Measurements from ENCODE around the gene NCAM1.

The NCAM1 gene

DNA sequence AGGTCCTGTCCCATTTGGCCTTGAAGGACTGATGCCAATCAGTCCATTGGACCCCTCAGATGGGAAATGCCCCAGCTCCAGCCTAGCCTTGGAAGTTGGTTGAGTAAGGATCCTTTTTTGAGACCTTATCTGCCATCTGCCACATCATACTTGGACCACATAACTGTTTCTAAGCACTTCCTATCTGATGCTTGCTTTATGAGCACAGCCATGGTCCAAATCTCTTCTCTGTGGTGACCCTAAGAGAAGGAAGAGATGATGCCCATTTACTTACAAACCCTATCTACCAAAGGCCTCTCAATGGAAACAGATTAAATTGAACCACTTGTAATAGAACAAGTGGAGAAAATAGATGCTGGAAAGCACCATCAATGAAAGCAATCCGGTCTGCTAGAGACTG is 299.3 kb downstream of the NCAM1 start:
- DNase-seq = no peak

DNA sequence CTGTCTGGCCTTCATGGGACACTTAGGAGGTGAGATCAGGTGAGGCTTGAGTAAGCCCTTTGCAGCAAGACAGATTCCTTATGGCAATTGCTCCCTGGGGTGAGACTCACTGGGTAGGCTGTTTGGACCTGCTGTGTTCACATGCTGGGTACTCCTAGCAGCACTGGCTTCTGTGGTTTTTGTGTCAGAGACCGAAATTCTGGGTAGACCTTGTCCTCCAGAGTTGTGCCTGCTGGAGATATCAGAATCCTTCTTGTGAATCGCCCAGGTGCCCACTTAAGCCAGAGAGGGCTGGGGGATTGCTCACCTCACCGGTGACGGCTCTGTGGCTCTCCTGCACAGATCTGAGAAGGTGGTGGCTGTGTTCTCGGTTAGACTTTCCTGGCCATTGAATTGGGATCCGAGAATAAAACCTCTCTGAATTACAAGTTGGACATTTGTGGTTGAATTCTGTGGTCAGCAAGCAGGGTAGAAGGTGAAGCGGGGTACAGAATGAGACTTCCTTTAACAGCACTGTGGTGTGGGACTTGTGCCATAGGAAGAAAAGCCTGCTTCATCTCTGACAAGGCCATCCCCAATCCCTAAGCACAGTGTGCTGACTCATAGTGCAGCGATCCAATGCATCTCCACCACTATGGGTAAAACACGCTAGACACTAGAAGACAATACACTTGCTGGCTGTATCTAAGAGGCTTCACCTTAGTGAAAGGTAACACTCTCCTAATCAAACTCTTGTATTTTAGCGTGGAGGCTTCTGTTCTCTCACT is 300.7 kb downstream of the NCAM1 start:
- no peak for DNase-seq

DNA sequence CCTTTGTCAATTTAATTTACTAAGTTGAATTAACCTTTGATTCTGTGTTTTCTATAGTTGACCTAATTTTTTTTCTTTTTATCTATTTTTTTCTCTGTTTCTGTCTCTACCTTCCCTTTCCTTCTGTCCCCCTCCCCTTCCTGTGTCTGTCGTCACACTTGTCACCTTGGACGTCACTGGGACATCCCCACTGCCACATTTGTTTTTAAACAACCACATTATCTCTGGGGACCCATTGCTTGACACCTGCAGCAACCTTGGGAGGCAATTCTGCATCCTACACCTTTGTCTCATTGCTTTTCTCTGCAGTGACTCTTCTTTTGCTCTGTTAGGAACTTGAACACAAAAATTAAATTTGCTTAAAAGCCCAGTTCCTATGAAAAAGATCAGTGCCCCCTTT is 301.4 kb downstream of the NCAM1 start:
- DNase-seq = no peak

DNA sequence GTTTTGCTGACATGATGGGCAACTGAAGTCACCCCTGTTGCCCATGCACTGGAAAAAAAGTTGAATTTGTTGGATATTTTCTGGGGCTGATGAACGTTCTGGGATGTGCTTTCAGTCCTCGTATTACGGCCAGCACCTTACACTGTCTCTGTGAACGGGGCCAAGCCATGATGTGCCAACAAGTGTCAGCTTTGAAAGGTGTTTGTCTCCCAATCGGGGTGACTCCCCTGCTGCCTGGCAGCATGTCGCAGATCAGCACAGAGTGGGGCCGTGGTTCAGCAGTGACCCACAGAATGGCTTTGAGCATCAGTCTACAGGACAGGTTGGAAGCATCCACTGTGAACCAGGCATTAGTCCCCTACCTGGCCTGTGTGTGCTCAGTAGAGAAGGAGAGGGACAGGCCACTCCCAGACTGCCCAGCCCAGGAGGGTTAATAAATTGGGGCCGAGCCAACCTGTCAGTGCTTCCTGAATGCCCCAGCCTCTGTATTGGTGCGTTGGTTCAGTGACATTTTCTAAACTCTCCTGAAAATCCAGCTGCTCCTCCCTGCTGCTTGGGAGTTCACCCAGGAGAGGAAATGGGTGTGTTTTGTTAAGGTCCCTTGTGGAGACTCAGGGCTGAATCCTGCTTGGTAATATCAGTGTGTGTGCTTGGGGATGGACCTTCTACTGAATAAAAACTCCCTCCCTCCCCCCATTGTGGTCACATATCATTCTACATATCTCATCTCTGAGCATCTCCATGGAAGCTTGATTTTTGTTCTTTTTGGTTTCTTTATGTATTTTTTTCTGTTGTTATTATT is 302.4 kb downstream of the NCAM1 start:
- DNase-seq = no peak

DNA sequence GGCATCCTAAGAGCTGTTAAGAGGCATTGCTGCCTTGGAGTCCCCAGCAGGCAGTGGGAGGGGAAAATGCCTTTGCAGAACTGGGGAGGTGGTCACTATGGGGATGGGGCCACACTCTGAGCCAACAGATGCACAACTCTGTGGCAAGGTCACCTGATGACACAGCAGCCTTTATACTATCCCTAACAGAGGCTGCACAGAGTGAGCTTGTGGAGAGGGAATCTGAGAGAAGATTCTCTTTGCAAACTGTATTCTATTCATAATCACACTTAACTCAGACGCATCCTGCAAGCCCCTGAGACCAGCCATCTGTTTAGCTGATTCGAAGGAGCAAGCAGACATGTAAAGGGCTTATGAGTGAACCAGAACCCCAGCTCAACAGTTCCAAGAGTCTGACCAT is 304.1 kb downstream of the NCAM1 start:
- DNase-seq = no peak

DNA sequence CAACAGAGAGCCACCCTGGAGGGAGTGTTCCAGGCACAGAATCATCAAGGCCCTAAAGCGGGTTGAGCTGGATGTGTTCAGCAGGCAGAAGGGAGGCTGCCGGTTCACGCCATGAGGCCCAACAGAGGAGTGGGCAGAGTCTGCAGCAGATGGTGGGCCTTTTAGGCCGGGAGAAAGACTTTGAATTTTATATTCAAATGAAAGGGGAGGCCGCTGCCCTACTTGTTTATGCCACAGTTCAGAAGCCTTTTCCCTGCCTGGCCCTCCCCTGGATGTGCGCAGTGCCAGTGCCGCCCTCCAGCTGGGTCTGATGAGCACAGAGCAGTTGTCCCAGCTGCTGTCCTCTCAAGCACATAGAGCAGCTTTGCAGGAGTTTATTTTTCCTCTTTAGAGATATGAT is 306.3 kb downstream of the NCAM1 start:
- no peak for DNase-seq

DNA sequence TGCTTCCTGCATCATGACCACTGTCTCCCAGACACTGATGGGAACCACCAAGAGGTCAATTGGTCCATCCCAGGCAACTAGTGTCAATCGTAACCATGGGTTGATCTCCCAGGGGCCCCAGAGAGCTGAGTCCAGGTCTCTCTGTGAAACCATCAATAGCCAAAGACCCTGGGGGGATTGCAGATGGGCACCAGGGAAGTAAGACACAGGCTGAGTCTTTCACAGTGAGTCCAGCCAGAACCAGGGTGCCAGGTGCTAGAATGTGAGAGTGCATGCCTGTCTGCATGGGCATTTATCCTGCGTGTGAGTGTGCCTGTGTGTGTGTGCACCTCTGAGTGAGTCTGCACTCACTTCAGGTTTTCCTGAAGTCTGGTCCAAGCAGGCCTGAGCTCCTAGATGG is 307.9 kb downstream of the NCAM1 start:
- no peak for DNase-seq

DNA sequence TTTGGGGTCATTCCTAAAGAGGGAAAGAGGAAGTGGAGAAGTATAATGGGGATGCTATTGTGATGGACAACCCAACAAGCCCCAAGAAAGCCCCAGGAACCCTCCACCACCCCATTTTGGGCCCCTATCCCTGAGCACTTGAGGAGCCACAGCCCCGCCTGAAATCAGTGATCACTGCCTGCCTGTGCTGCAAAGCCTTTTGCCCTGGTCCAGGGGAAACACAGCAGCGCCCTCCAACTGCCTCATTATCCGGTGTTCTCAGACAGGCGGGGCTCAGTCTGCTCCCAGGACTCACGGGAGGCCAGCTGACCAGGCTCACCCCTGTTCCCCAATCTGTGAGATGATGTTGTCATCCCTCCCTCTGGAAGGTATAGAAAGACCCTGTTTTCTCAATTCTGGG is 308.4 kb downstream of the NCAM1 start:
- no peak for DNase-seq

DNA sequence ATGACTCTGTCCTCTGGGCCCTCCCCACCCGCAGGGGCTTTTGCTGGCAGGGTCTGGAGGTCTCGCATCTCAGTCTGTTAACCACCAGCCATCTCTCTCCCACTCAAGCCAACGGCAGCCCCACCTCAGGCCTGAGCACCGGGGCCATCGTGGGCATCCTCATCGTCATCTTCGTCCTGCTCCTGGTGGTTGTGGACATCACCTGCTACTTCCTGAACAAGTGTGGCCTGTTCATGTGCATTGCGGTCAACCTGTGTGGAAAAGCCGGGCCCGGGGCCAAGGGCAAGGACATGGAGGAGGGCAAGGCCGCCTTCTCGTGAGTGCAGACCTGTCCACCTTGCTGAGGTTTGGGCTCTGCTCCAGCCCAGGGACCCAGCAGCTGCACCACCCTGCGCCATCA is 308.9 kb downstream of the NCAM1 start:
- DNase-seq = no peak

DNA sequence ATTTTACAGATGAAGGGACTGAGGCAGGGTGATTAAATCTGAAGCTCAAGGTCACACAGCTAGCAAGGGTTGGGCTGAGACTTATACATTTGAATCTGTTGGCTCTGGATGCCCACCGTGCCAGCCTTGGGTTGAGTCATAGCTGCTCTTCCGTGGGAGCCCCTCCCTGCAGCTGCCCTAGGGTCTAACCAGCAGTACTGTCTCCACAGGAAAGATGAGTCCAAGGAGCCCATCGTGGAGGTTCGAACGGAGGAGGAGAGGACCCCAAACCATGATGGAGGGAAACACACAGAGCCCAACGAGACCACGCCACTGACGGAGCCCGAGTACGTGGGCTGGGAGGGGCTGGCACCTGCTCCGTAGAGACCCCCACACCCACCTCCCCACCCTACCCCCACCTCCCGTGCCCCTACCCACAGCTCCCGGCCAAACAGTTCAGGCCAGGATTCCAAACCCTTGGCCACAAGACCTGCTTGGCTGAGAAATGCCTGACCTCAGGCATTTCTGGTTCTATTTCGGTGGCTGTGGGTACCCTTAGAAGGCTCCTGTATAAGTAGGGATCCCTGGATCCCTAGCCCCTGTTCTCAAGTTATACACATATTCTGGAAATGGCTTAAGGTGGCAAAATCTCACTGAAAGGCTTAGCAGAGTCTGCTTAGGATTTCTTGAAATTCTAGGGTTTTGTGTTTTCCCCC is 310.5 kb downstream of the NCAM1 start:
- no peak for DNase-seq

DNA sequence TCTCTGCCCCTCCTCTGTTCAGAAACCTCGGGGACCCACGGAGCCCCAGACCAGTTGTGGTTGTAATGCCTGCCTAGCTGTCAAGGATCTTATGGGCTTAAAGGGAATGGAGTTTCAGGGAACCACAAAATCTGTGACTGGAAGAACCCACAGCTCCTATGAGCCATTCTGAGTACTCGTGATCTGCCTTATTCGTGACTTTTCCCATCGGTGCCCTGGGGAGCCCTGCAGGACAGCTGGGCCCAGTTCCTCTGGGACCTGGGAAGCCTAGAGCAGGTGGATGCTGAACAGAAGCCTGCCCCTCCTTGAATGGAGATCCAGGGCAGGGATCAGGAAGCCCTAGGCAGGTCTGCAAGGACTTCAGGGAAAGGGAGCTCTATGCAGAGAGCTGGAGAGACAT is 311.1 kb downstream of the NCAM1 start:
- no peak for DNase-seq

DNA sequence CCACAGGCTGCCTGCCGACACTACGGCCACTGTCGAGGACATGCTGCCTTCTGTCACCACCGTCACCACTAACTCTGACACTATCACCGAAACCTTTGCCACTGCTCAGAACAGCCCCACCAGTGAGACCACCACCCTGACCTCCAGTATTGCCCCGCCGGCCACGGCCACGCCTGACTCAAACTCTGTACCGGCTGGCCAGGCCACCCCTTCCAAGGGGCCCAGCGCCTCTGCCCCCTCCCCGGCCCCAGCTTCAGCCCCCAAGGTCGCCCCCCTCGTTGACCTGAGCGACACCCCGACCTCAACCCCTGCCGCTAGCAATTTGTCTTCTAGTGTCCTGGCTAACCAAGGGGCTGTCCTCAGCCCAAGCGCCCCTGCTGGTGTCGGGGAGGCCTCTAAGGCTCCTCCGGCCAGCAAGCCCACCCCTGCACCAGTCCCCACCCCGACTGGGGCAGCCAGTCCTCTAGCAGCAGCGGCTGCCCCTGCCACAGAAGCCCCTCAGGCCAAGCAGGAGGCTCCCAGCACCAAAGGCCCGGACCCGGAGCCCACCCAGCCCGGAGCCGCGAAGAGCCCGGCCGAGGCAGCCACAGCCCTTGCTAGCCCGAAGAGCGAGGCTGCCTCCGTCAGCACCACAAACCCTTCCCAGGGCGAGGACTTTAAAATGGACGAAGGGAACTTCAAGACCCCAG is 311.9 kb downstream of the NCAM1 start:
- no peak for DNase-seq

DNA sequence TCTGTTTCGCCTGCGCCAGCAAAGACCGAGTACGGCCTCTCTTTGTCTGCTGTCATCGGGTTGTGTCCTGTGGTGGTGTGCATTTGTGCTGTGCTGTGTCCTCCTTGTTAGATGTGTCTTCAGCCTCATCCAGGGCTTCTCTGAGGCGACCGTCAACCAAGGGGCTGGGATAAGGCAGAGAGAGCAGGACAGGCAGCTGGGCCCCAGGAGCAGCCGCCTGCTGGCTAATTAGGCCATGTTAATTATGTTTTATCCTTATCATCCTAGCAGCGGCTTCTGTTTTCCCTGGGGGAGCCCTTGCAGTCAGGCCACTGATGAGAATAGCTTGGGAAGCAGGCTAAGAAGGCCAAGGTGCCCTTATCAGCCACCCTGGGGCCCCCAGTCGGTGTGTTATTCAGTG is 312.5 kb downstream of the NCAM1 start:
- no peak for DNase-seq

DNA sequence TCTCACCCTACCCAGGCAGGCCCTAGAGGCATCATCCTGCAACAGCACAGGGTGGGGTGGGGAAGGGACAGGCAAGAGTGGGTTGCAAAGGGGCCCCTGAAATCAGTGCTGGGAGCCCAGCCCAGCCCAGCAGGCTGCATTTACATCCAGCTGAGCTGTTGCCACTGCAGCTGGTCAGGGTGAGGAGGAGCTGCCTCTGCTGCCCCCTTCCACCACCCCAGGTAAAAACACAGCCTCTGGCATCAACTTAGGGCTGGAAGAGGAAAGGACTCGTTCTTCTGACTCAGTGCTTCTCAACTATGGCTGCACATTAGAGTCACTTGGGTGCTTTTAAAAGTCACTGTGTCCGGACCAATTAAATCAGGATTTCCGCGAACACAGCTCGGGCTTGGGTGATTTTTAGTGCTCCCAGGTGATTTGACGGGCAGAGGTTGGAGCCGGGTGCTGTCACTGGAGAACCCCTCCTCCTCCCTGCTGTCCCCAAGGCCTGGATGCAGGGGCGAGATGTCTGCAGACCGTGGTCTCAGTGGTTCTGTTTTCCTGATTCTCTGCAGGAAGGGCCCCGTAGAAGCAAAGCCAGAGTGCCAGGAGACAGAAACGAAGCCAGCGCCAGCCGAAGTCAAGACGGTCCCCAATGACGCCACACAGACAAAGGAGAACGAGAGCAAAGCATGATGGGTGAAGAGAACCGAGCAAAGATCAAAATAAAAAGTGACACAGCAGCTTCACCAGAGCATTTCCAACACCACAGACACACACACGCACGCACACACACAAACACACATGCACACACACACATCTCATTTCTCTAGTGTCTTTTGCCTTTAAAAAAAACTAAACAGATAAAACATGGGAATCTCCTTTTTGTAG is 313.7 kb downstream of the NCAM1 start:
- DNase-seq = no peak

DNA sequence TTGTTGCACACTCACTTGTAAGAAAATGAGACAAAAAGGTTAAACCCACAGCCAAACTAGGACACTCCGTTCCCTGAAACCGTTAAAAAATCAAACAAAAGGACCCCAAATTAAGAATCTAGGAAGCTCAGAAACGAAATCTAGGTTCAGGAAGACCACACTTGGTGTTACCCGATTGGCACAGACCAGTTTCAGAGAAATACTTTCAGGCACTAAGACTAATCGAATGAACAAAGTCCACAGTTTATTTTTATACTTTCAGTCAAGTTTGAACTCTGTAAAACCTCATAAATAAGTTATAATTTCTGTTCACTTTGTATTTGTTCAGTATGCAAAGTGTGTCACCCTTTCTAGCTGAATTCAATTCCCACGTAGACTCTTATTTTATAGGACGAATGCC is 314.4 kb downstream of the NCAM1 start:
- DNase-seq = no peak

DNA sequence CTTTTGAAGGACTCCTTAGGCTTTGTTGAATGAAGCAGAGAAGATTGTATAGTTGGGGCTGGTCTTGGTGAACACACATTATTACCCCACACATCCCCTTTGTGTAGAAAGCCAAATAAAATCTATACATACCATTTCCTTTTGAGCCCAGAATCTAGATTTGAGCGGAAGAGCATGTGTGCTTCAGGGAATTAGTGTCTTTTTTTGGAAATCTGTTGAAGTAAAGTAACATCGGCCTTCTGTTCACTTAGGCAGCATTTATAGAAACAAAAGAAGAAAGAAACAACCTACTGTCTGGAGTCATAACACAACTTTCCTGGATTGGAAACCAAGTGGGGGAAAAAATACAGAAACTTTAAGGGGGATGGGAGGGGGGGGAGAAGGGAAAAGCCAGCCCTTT is 315.2 kb downstream of the NCAM1 start:
- no peak for DNase-seq

DNA sequence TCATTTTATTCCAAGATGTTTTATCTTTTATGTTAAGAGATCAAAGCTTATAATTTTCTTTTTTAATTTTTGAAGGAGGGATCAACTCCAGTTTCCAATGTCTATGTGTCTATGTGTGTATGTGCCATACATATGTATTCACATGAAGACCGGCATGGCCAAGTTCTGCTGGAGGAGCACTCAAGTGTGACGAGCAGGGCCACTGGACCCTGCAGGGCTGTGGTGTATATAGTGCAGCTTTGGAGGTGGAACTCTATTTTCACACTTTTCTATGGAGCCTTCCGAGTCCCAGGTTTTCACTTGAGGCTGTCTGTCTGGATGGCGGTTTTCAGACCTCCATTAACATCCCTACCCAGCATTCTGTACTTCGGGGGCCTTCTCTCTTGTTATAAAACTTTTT is 316.7 kb downstream of the NCAM1 start:
- DNase-seq = no peak

DNA sequence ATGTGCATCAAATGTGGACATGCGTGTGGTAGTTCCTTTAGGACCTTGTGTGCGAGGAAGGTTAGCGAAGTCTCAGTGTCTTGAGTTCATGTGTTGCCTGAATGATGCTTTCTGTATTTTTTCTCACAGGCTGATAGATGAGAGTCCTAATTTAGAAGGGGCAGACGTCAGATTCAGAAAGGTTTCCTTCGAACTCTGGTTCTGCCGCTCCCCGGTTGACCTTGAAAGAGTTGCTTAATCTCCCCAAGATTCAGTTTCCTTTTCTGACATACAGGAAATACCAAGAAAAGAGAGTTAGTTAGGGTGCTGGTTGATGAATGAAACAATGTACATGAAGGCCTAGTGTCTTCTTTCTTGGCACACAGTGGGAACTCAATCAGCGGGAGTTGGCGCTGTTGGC is 317.3 kb downstream of the NCAM1 start:
- peak; percentile 14 for DNase-seq

DNA sequence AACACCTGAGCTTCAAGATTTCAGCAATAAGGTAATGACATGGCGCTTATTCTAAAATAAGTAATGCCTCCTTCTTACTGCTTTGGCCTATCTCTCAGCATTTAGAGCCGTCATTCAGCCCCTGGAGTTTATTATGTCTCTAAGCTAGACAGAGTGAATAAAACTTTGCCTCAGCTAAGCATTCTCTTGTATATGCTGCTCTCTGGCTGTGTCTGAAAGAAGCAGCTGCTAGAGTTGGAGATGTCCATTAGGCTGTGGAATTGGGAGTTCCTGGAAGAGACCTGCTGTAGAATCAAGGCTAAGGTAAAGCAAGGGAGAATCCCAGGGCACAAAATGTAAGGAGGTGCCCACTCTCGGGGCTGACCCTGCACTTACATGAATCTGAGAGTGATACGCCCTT is 317.7 kb downstream of the NCAM1 start:
- no peak for DNase-seq

DNA sequence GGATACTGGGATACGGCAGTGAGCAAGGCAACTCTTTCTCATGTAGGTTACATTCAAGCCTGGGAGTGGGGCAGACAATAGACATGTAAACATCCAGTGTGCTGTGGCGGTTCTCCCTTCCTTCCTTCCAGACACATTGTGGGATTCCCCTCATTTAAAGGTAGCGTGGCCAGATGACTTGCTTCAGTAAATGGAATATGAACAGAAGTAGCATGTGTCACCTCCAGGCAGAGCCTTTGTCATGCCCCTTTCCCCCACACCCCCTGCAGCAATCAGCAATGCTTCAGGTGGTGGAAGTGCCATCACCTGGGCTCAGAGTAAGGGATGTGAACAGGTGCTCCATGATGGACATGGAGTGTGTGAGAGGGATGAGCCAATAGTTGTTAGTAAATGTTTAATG is 318.4 kb downstream of the NCAM1 start:
- DNase-seq = no peak

DNA sequence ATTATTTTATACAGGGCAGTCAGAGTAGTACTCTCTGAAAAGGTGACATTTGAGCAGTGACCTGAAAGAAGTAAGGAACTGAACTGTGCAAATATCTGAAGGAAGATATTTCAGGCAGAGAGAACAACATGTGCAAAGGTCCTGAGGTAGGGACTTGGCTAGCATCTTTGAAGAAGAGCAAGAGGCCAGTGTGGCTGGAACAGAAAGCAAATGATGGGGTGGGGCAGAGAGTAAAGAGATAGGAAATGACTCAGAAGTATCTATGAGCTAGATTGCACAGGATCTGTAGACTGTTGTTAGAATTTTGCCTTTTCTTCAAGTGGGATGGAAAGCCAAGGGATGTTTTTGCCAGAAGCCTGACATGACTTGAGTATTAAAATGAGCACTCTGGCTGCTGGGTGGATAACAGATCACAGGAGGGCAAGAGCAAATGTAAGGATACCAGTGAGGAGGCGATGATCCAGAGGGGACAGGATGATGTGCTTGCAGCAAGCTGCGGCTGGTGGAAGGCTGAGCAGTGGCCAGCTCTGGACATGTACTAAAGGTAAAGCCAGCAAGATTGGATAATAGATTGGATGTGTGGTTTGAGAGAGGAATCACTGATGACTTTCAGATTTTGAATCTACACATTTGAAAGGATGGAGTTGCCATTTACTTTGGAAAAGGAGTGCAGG is 320.0 kb downstream of the NCAM1 start:
- no peak for DNase-seq

All from suppressor macrophage treated with lipopolysaccharide for 4 hours (primary cell).